HepG2 (cell line): ENCODE measurements around the gene NINJ2. TPM values are rescaled to one million over a fixed set of nuclear protein-coding genes. Genes with fewer than 3 reads are reported as not detected.
A peak's percentile ranks its signal among the peaks of the same experiment; 100 is the strongest.

Experiments used
- ATAC-seq: fragments of 200-7000 bp; cut with Tn5 transposase; 3 replicates; pipeline ENCODE4 v1.9.1; 2020; ENCODE audit warnings: mild to moderate bottlenecking, moderate library complexity
- BruUV-seq: library from RNA; stranded (reverse); fragments of 400-500 nt; replicated peaks from 2 replicates; lab custom pipeline; 2021; lab: Mats Ljungman, UMichigan
- CTCF ChIA-PET: fragments of 300-600 bp; formaldehyde crosslinking; extraction: SDS; loops from one replicate; lab custom pipeline; 2021; ENCODE audit warnings: low total read pairs, inconsistent platforms, low intra/inter-chr PET ratio; lab: Yijun Ruan, JAX
- POLR2A ChIA-PET: fragments of 350-600 bp; sonication (Branson Sonifier 250); formaldehyde crosslinking; loops from one replicate; lab custom pipeline; 2020; ENCODE audit warnings: antibody characterized with exemption, inconsistent platforms; lab: Yijun Ruan, JAX
- DNase-seq: peaks from one replicate; pipeline ENCODE4 v3.0.0-alpha.2; 2015; ENCODE audit warnings: low spot score
- FAIRE-seq: peaks from 3 replicates; lab custom pipeline; 2011; peaks lifted over from hg19 to GRCh38; lab: Jason Lieb, UNC
- H2AFZ ChIP-seq: one replicate; pipeline ENCODE4 v1.6.1; 2011; ENCODE audit warnings: low read length, inconsistent platforms
- H3K27ac ChIP-seq: fragments of 300-600 bp; 3 replicates; pipeline ENCODE4 v1.8.0; 2011; ENCODE audit warnings: mixed run types, mild to moderate bottlenecking, mixed read lengths, low read length, inconsistent platforms; ENCODE audit not compliant: insufficient read depth; ENCODE audit errors: extremely low read length
- H3K27me3 ChIP-seq, 2 experiments: fragments of 200-600 bp in 1 of 2; 2 replicates in 1 of 2; 3 replicates in 1 of 2; pipeline versions ENCODE4 v1.6.0 to v1.8.0; 2011; ENCODE audit warnings: low read length in 2 of 2, mild to moderate bottlenecking in 2 of 2, moderate library complexity in 2 of 2, inconsistent platforms in 1 of 2; ENCODE audit not compliant: insufficient read depth in 2 of 2, control insufficient read depth in 1 of 2
- H3K36me3 ChIP-seq, 2 experiments: fragments of 200-600 bp in 1 of 2; replicated peaks in 1 of 2; 2 replicates in 1 of 2; 3 replicates in 1 of 2; pipeline versions ENCODE4 v1.5.1 to v1.8.0; 2011; ENCODE audit warnings: low read length in 2 of 2, inconsistent platforms in 1 of 2; ENCODE audit not compliant: insufficient read depth in 2 of 2, control insufficient read depth in 1 of 2
- H3K4me1 ChIP-seq: 2 replicates; pipeline ENCODE4 v1.5.1; 2012; ENCODE audit warnings: low read length, inconsistent platforms; ENCODE audit not compliant: insufficient read depth
- H3K4me2 ChIP-seq: 2 replicates; pipeline ENCODE4 v1.6.0; 2011; ENCODE audit warnings: low read depth, low read length, inconsistent platforms
- H3K4me3 ChIP-seq, 3 experiments: fragments of 200-600 bp in 1 of 3; sonication (generic), shearing (Covaris generic) in 1 of 3; replicated peaks in 1 of 3; 2 replicates each; pipeline ENCODE4 v1.5.1; 2011 to 2016; ENCODE audit warnings: low read length in 3 of 3, inconsistent platforms in 2 of 3, low read depth in 2 of 3, mild to moderate bottlenecking in 2 of 3, control low read depth in 1 of 3, mixed read lengths in 1 of 3; ENCODE audit not compliant: insufficient read depth in 1 of 3
- H3K79me2 ChIP-seq: one replicate; pipeline ENCODE4 v1.6.1; 2011; ENCODE audit warnings: low read length, inconsistent platforms; ENCODE audit not compliant: insufficient read depth
- H3K9ac ChIP-seq: 2 replicates; pipeline ENCODE4 v1.6.0; 2011; ENCODE audit warnings: mild to moderate bottlenecking, low read depth, low read length, inconsistent platforms; ENCODE audit not compliant: insufficient read depth
- H3K9me3 ChIP-seq: 2 replicates; pipeline ENCODE4 v1.5.1; 2012; ENCODE audit warnings: mild to moderate bottlenecking, low read length
- H4K20me1 ChIP-seq: 2 replicates; pipeline ENCODE4 v1.6.0; 2011; ENCODE audit warnings: inconsistent platforms, mild to moderate bottlenecking, low read length, moderate library complexity; ENCODE audit not compliant: insufficient read depth
- ATF7 ChIP-seq, 2 experiments: fragments of 450-650 bp in 1 of 2; sonication (generic) in 1 of 2; formaldehyde crosslinking in 1 of 2; IDR thresholded peaks; 2 replicates each; pipeline versions ENCODE4 v1.4.0 to v1.6.1; 2016 to 2020; ENCODE audit warnings: antibody characterized with exemption in 1 of 2, mild to moderate bottlenecking in 1 of 2, missing genetic modification reagents in 1 of 2
- CCDC6 ChIP-seq: sonication (generic); formaldehyde crosslinking; IDR thresholded peaks from 2 replicates; pipeline ENCODE4 v1.8.1; 2022; ENCODE audit warnings: mild to moderate bottlenecking, missing genetic modification reagents, moderate library complexity
- HNF1B ChIP-seq: sonication (generic); formaldehyde crosslinking; IDR thresholded peaks from 2 replicates; pipeline ENCODE4 v1.5.1; 2020; ENCODE audit warnings: mild to moderate bottlenecking, moderate library complexity, missing genetic modification reagents
- KLF12 ChIP-seq: sonication (generic); formaldehyde crosslinking; IDR thresholded peaks from 2 replicates; pipeline ENCODE4 v1.4.0; 2020; ENCODE audit warnings: missing genetic modification reagents, borderline replicate concordance
- LCORL ChIP-seq, 2 experiments: fragments of 450-650 bp in 1 of 2; sonication (generic) in 1 of 2; formaldehyde crosslinking in 1 of 2; IDR thresholded peaks; 2 replicates each; pipeline versions ENCODE4 v1.5.0 to v1.6.1; 2017 to 2020; ENCODE audit warnings: antibody characterized with exemption in 1 of 2, missing genetic modification reagents in 1 of 2
- NFYC ChIP-seq: IDR thresholded peaks from 2 replicates; pipeline ENCODE4 v1.6.1; 2016; ENCODE audit warnings: missing genetic modification reagents, missing compliant biosample characterization
- PATZ1 ChIP-seq: sonication (generic); formaldehyde crosslinking; IDR thresholded peaks from 2 replicates; pipeline ENCODE4 v1.4.0; 2020; ENCODE audit warnings: missing genetic modification reagents
- RARA ChIP-seq: IDR thresholded peaks from 2 replicates; pipeline ENCODE4 v1.6.1; 2016; ENCODE audit warnings: missing genetic modification reagents, missing compliant biosample characterization
- SMC3 ChIP-seq: IDR thresholded peaks from 2 replicates; pipeline ENCODE4 v1.6.1; 2011; ENCODE audit warnings: low read length, improper control_type of control experiment
- WIZ ChIP-seq: sonication (generic); formaldehyde crosslinking; IDR thresholded peaks from 2 replicates; pipeline ENCODE4 v1.5.1; 2020; ENCODE audit warnings: mild to moderate bottlenecking, missing genetic modification reagents
- ZNF256 ChIP-seq: sonication (generic); formaldehyde crosslinking; conservative IDR thresholded peaks from 2 replicates; pipeline ENCODE4 v1.4.0; 2020; ENCODE audit warnings: missing genetic modification reagents
- ZNF280B ChIP-seq: sonication (generic); formaldehyde crosslinking; IDR thresholded peaks from 2 replicates; pipeline ENCODE4 v1.5.0; 2020; ENCODE audit warnings: missing genetic modification reagents, mild to moderate bottlenecking, borderline replicate concordance
- ZNF292 ChIP-seq: sonication (generic); formaldehyde crosslinking; IDR thresholded peaks from 2 replicates; pipeline ENCODE4 v1.8.1; 2022; ENCODE audit warnings: mild to moderate bottlenecking, low read depth, missing genetic modification reagents, borderline replicate concordance
- ZNF431 ChIP-seq: sonication (generic); formaldehyde crosslinking; IDR thresholded peaks from 2 replicates; pipeline ENCODE4 v1.9.0; 2022; ENCODE audit warnings: missing genetic modification reagents, low read depth, mild to moderate bottlenecking, borderline replicate concordance
- ZNF550 ChIP-seq: sonication (generic); formaldehyde crosslinking; IDR thresholded peaks from 2 replicates; pipeline ENCODE4 v1.4.0; 2020; ENCODE audit warnings: mild to moderate bottlenecking, missing genetic modification reagents, borderline replicate concordance
- ZSCAN25 ChIP-seq: sonication (generic); formaldehyde crosslinking; IDR thresholded peaks from 2 replicates; pipeline ENCODE4 v1.8.0; 2022; ENCODE audit warnings: mild to moderate bottlenecking, missing genetic modification reagents
- WGBS: methylation state at CpG from one replicate; pipeline ENCODE4 v1.1.6; 2017; ENCODE audit warnings: low lambda C conversion rate; 5-methylcytosine and 5-hydroxymethylcytosine counted together
- in situ Hi-C: cut with HindIII; loops from 2 replicates; pipeline ENCODE4 v1.10.0; 2017; ENCODE audit warnings: low pct_unique_long_range_greater_than_20kb; ENCODE audit not compliant: extremely low pct_ligation_motif_present
- intact Hi-C: fragments of 100-400 bp; cut with micrococcal nuclease; formaldehyde crosslinking; loops from one replicate; pipeline ENCODE4 v1.10.0; 2022; ENCODE audit not compliant: unreplicated experiment
- polyA plus RNA-seq, 8 experiments: library from polyadenylated mRNA; depleted of rRNA in 3 of 8; stranded (reverse) in 7 of 8; unstranded in 1 of 8; fragments of >200 nt; fragmentation: Illumina TruSeq in 4 of 8; extraction: Trizol in 4 of 8; gene quantifications; 2 replicates each; pipeline versions ENCODE4 v1.2.1 to v1.2.3, GENCODE V29; 2011 to 2016; ENCODE audit warnings: low read depth in 4 of 8, missing spikeins in 1 of 8, mixed read lengths in 1 of 8; ENCODE audit not compliant: insufficient read depth in 1 of 8
- total RNA-seq, 5 experiments: library from RNA; depleted of rRNA; stranded (reverse); fragments of >200 nt; fragmentation: Illumina TruSeq; extraction: Trizol; gene quantifications; 2 replicates each; pipeline ENCODE4 v1.2.3, GENCODE V29; 2016; ENCODE audit warnings: low read depth in 1 of 5

The NINJ2 gene
- total and polyA plus RNA-seq, 2 of the 13 experiments (the other 11 are each of a cell fraction or from before 2014, with no cell fraction given): 0.62 to 3.8 TPM

DNA sequence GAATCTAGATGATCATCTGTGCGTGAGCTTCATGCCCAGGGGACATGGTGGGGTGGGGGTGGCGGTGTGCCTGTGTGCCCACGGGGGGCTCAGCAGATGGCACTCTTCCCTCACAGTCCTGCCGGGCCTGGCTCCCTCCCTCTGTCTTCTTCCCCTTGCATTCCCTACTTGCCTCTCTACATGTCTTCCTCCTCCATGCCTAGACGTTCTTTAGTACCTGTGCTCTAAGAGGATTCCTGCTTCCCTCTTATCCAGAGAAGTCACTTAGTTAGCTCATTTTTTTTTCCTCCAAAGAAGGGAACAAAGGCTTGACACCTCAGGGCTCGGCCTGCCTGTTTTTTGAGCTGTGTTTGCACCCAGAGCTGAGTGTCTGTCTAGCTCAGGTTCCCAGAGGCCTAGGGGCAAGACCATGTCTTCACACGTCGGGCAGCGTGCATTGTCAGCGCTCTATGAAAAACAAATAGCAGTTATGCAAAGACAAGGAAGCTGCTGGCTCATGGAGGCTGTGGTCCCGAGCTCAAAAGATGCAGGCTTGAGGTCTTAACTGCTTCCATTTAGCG is 48.8 kb downstream of the NINJ2 start:
- H3K27me3 ChIP-seq: no peaks in the 10 kb centered on the region
- in situ Hi-C loops: loop anchor here (10.0 kb wide), 1 partner anchor 140 kb away; the partner anchor contains the start of gene WNK1
- no peaks in the 10 kb centered on the region for H3K36me3 ChIP-seq
- FAIRE-seq (no peak), ATAC-seq (peak; percentile 61), DNase-seq (peak; percentile 31)
- POLR2A ChIA-PET: interaction anchor here (1.3 to 1.5 kb wide), 2 partner anchors 18 to 136 kb away, joined by 4 to 7 read pairs; no protein-coding TSS in a partner anchor
- no peak overlapping the region for H3K27ac ChIP-seq
- H3K79me2 ChIP-seq: no peaks in the 10 kb centered on the region
- H2AFZ ChIP-seq: no peak overlapping the region
- H3K4me3 ChIP-seq: no peak overlapping the region
- no TSS peak for BruUV-seq
- WGBS: 41% methylated on average over 8 of the region's 12 CpGs
- peak overlapping the region; percentile 39 for H3K4me2 ChIP-seq
- CTCF ChIA-PET: interaction anchor here (2.8 kb wide), 1 partner anchor 137 kb away, joined by 15 read pairs; no protein-coding TSS in a partner anchor
- intact Hi-C loops: loop anchor here (1.0 to 5.0 kb wide), 3 partner anchors 63 to 200 kb away; no protein-coding TSS in a partner anchor
- no peaks in the 10 kb centered on the region for H4K20me1 ChIP-seq
- no peak overlapping the region for H3K9ac ChIP-seq
- H3K4me1 ChIP-seq: peaks cover 71% of the 10 kb centered on the region
- H3K9me3 ChIP-seq: no peaks in the 10 kb centered on the region
- TF ChIP-seq LCORL (IDR thresholded peaks at IDR 0.05): no peak
- peak; percentile 22; the same call in 1 of the 2 replicates for TF ChIP-seq LCORL (CRISPR knock-in tag; IDR thresholded peaks at IDR 0.05)
- TF ChIP-seq ATF7 (IDR thresholded peaks at IDR 0.05): no peak
- no peak for TF ChIP-seq ATF7 (CRISPR knock-in tag; IDR thresholded peaks at IDR 0.05)
- TF ChIP-seq ZNF550 (CRISPR knock-in tag): no peak
- TF ChIP-seq PATZ1 (CRISPR knock-in tag): 0 out of 2 replicates have a peak, but pooled peaks have one; percentile 32
- no peak for TF ChIP-seq NFYC
- TF ChIP-seq HNF1B (CRISPR knock-in tag): 0 out of 2 replicates have a peak, but pooled peaks have one; percentile 35
- 0 out of 2 replicates have a peak, but pooled peaks have one; percentile 35 for TF ChIP-seq ZNF292 (CRISPR knock-in tag)
- TF ChIP-seq ZSCAN25 (CRISPR knock-in tag): 0 out of 2 replicates have a peak, but pooled peaks have one; percentile 54
- 0 out of 2 replicates have a peak, but pooled peaks have one; percentile 16 for TF ChIP-seq SMC3
- no peak for TF ChIP-seq CCDC6
- no peak for TF ChIP-seq WIZ
- TF ChIP-seq KLF12 (CRISPR knock-in tag): no peak
- TF ChIP-seq ZNF431: no peak
- TF ChIP-seq RARA (CRISPR knock-in tag): peak; percentile 60
- TF ChIP-seq ZNF256: no peak
- no peak for TF ChIP-seq ZNF280B (CRISPR knock-in tag)
